Nucleus accumbens (tissue), 56 donors: Measurements from ENCODE around the gene PROC.

Source experiments
- DNase-seq, 56 donors: peaks; one replicate each; lab custom pipeline; 2025; lab: John Stamatoyannopoulos, UW

PROC gene

GRCh38 chr2:127418300-127419111 is at the start of gene PROC:
PROC (plus strand) TSS chr2:127418427; CDS start chr2:127419943, 1,516 bp downstream.
- DNase-seq = no peak

GRCh38 chr2:127370010-127370409 is 48.2 kb upstream of the PROC start:
- DNase-seq = no peak

- no peak for DNase-seq
These were observed 47.2 kb upstream of the PROC start for GRCh38 chr2:127371037-127371436.

GRCh38 chr2:127373362-127374083 is 44.7 kb upstream of the PROC start:
- DNase-seq = no peak

DNA sequence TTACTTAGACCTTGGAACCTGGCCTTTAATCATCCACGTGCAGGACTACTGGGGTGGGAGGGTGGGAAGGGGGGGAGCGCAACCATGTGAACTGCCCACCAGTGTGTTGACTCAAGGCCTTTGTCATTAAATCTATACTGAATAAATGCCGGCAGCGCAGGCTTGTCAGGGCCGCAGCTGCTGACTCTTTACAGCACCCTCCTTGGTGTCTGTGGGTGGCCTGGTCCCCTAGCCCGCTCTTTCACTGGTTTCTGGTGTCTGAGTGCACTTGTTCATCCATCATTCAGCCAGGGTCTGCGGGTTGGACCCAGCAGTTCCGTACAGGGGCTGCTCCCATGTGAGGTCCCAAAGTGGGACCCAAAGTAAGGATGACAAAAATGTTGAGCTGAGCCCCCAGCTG is 42.0 kb upstream of the PROC start:
- no peak for DNase-seq

DNA sequence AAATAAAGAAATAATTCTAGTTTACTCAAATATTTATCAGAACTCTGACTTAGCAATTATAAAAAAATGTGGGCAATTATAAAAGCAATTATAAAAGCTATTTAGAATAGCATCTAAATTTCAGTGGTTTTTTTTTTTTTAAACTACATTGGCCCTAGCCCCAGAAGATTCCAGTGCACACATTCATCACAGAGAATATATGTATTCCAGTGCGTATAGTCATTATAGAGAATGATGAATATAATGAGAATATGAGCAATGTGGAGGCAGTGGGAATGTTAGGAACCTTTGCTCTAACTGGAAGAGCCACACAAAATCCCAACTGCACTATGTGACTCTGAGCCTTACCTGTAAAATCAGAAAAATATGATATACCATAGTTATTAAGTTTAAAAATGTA is 41.0 kb upstream of the PROC start:
- no peak for DNase-seq

DNA sequence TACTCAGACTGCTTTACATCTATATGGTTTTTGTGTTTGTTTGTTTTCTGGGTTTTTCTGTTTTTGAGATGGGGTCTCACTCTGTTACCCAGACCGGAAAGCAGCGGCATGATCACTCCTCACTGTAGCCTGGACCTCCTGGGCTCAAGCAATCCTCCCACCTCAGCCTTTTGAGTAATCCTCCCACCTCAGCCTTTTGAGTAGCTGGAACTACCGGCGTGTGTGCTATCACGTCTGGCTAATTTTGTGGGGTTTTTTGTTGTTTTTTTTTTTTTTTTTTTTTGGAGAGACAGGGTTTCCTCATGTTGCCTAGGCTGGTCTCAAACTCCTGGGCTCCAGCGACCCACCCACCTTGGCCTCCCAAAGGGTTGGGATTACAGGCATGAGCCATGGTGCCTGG is 39.5 kb upstream of the PROC start:
- DNase-seq = no peak

GRCh38 chr2:127379712-127380355 is 38.4 kb upstream of the PROC start:
- no peak for DNase-seq

DNA sequence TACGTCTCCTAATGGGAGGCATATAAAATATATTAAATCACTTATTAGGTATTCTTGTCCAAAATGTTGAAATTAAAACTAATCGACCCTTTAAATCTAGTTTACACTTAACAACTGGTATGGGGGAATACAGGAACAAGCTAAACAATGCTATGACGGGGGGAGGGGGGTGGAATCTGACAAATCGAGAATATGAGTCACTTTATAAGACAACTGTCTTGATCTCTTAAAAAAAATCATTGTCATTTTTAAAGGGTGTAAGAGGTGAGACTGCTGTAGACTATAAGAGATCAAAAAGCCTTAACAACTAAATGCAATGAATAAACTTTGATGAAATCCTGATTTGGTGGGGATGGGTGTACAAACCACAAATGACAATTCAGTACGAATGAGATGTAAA is 36.5 kb upstream of the PROC start:
- no peak for DNase-seq

GRCh38 chr2:127382831-127383230 is 35.4 kb upstream of the PROC start:
- DNase-seq = no peak

DNA sequence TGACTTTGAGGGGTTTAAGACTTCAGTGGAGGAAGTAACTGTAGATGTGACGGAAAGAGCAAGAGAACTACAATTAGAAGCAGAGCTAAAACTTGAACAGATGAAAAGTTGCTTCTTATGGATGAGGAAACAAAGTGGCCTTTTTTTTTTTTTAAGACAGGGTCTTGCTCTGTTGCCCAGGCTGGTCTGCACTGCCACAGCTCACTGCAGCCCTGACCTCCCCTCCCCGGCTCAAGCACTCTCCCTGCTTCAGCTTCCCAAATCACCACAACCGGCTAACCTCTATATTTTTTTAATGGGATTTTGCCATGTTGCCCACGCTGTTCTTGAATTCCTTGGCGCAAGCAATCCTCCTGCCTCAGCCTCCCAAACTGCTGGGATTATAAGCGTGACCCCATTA is 33.7 kb upstream of the PROC start:
- DNase-seq = no peak

GRCh38 chr2:127386246-127386645 is 32.0 kb upstream of the PROC start:
- DNase-seq = no peak

- peak in 55 of 56 donors; percentile 43 to 90 (median 80) for DNase-seq
These were observed 31.2 kb upstream of the PROC start for GRCh38 chr2:127386764-127387654.

DNA sequence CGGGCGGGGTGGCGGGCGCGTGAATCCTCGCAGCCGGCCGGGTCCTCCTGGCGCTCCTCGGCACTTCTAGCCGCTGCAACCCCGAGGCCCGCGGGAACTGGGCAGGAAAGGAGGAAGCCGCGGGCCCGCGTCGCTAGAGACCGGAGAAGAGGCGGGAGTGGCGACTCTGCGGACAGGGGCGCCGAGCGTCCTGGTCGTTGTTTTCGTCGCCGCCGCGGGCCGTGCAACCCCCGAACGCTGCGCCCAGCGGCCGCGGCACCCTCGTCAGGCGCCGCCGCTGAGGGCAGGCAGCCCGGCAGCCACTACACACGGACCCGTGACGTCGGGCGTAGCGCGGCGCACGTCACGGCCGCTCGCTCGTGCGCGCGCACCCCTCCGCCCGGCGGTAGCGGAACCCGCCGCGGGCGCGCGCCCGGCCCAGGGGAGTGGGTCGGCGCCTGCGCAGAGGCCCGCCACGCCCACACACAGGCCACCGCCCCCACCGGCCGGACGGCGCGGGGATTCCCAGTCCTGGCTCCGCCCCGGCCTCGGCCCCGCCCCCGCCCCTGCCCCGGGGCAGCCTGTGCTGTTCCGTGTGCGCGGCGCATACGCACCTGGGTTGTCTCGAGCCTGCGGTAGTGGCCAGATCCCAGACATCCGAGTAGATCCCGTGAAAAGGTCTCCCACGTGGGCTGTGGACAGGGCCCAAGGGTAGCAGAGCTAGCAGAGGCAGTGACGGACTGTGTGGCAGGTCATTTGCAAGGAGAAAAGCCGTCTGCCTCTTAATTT is 30.4 kb upstream of the PROC start, which contains the start of gene MAP3K2:
TSS of gene MAP3K2 (minus strand) at position 321 of the 768 bp plus-strand sequence. CDS start 44,846 bp downstream, outside the sequence.
- peak in 55 of 56 donors; percentile 38 to 94 (median 83) for DNase-seq

- DNase-seq = no peak
These were observed 29.6 kb upstream of the PROC start for GRCh38 chr2:127388423-127389164.

GRCh38 chr2:127389778-127390435 is 28.3 kb upstream of the PROC start:
- no peak for DNase-seq

GRCh38 chr2:127392133-127392827 is 25.9 kb upstream of the PROC start:
- peak in 1 of 56 donors; percentile 39 for DNase-seq
